Endodermal cell (in vitro differentiated cells): ENCODE results near the gene GABRG3. TPM values are rescaled to one million over a fixed set of nuclear protein-coding genes. Genes with fewer than 3 reads are reported as not detected.
"Not testable (repeated sequence)": the region's sequence is repeated elsewhere in the genome, so short reads cannot be mapped to it uniquely, and the experiment has no call there.

ENCODE experiments used
- DNase-seq: peaks from one replicate; pipeline ENCODE4 v3.0.0-alpha.2; 2017
- H3K27ac ChIP-seq: 2 replicates; pipeline ENCODE4 v1.5.1; 2013; ENCODE audit warnings: mild to moderate bottlenecking, low read depth, low read length, moderate library complexity
- H3K27me3 ChIP-seq: 2 replicates; pipeline ENCODE4 v1.6.1; 2013; ENCODE audit warnings: mild to moderate bottlenecking, low read length, moderate library complexity; ENCODE audit not compliant: insufficient read depth, control insufficient read depth, poor library complexity, severe bottlenecking
- H3K36me3 ChIP-seq: 2 replicates; pipeline ENCODE4 v1.7.0; 2013; ENCODE audit warnings: mild to moderate bottlenecking, low read length, moderate library complexity; ENCODE audit not compliant: control insufficient read depth, insufficient read depth
- H3K4me1 ChIP-seq: one replicate; pipeline ENCODE4 v1.7.0; 2013; ENCODE audit warnings: low read length; ENCODE audit not compliant: control insufficient read depth, insufficient read depth
- H3K4me3 ChIP-seq: 2 replicates; pipeline ENCODE4 v1.5.1; 2013; ENCODE audit warnings: mild to moderate bottlenecking, low read length, moderate library complexity
- H3K9ac ChIP-seq: 2 replicates; pipeline ENCODE4 v1.6.1; 2013; ENCODE audit warnings: mild to moderate bottlenecking, low read length, moderate library complexity; ENCODE audit not compliant: poor library complexity, severe bottlenecking; ENCODE audit errors: extremely low read depth
- H3K9me3 ChIP-seq: 2 replicates; pipeline ENCODE4 v1.6.1; 2013; ENCODE audit warnings: mild to moderate bottlenecking, low read length, moderate library complexity; ENCODE audit not compliant: control insufficient read depth
- H3K27ac Mint-ChIP-seq: 2 replicates; pipeline ENCODE4 v1.8.0; 2020; ENCODE audit warnings: mixed read lengths
- H3K27me3 Mint-ChIP-seq: 2 replicates; pipeline ENCODE4 v1.8.0; 2021; ENCODE audit warnings: mild to moderate bottlenecking, mixed read lengths; ENCODE audit not compliant: insufficient read depth
- H3K36me3 Mint-ChIP-seq: 2 replicates; pipeline ENCODE4 v1.8.0; 2020; ENCODE audit warnings: low read depth, mixed read lengths
- H3K4me1 Mint-ChIP-seq: 2 replicates; pipeline ENCODE4 v1.8.0; 2020; ENCODE audit warnings: mixed read lengths
- H3K4me3 Mint-ChIP-seq: 2 replicates; pipeline ENCODE4 v1.8.0; 2020; ENCODE audit warnings: mild to moderate bottlenecking, moderate library complexity, mixed read lengths
- H3K9me3 Mint-ChIP-seq: 2 replicates; pipeline ENCODE4 v1.8.0; 2020; ENCODE audit warnings: mild to moderate bottlenecking, mixed read lengths
- WGBS, 2 experiments: methylation state at CpG; one replicate each; pipeline versions ENCODE4 v1.1.5 to v1.1.7; 2013; ENCODE audit warnings: missing lambda C conversion rate in 2 of 2, mixed read lengths in 1 of 2; ENCODE audit not compliant: insufficient coverage in 1 of 2, insufficient read length in 1 of 2; 5-methylcytosine and 5-hydroxymethylcytosine counted together
- total RNA-seq, 2 donors: library from RNA; stranded (reverse); fragmentation: NEBNext Ultra II Directional in 1 of 2; extraction: Animal tissue kit (Norgen Biotek cat#: 25700) in 1 of 2; gene quantifications; 2 replicates in 1 of 2; 3 replicates in 1 of 2; pipeline ENCODE4 v1.2.1, GENCODE V29; 2021
- TF ChIP-seq, protein P1 (sequence below): fragments of 200-600 bp; sonication (generic); conservative IDR thresholded peaks from 2 replicates; pipeline ENCODE4 v1.5.0; 2021; ENCODE audit warnings: antibody characterized with exemption, mild to moderate bottlenecking

GABRG3 gene
- total RNA-seq, 2 donors from 2014 or later, result 0.48 to 0.84 TPM

GRCh38 chr15:26983822-26984221 is 12.8 kb downstream of the GABRG3 start:
- no peak overlapping the region for H3K4me3 ChIP-seq
- H3K36me3 ChIP-seq, result no peaks in the 10 kb centered on the region
- Mint-ChIP-seq H3K27ac (no peak overlapping the region), H3K27me3 (no peaks in the 10 kb centered on the region), H3K36me3 (no peaks in the 10 kb centered on the region), H3K4me1 (no peaks in the 10 kb centered on the region), H3K4me3 (no peak overlapping the region), H3K9me3 (no peaks in the 10 kb centered on the region)
- no peaks in the 10 kb centered on the region for H3K27me3 ChIP-seq
- TF ChIP-seq, protein P1, sequence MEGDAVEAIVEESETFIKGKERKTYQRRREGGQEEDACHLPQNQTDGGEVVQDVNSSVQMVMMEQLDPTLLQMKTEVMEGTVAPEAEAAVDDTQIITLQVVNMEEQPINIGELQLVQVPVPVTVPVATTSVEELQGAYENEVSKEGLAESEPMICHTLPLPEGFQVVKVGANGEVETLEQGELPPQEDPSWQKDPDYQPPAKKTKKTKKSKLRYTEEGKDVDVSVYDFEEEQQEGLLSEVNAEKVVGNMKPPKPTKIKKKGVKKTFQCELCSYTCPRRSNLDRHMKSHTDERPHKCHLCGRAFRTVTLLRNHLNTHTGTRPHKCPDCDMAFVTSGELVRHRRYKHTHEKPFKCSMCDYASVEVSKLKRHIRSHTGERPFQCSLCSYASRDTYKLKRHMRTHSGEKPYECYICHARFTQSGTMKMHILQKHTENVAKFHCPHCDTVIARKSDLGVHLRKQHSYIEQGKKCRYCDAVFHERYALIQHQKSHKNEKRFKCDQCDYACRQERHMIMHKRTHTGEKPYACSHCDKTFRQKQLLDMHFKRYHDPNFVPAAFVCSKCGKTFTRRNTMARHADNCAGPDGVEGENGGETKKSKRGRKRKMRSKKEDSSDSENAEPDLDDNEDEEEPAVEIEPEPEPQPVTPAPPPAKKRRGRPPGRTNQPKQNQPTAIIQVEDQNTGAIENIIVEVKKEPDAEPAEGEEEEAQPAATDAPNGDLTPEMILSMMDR, result peak; percentile 69
- peak; percentile 77 for DNase-seq
- no peak overlapping the region for H3K27ac ChIP-seq
- H3K9ac ChIP-seq, result no peak overlapping the region
- H3K4me1 ChIP-seq, result no peaks in the 10 kb centered on the region
- H3K9me3 ChIP-seq, result no peaks in the 10 kb centered on the region
- 87 to 89% methylated on average over 2 to 8 of the region's 8 CpGs for WGBS, 2 experiments

- Histone ChIP-seq H3K9ac (no peak overlapping the region), H3K36me3 (no peaks in the 10 kb centered on the region), H3K9me3 (no peaks in the 10 kb centered on the region), H3K4me1 (no peaks in the 10 kb centered on the region), H3K4me3 (no peak overlapping the region), H3K27me3 (no peaks in the 10 kb centered on the region), H3K27ac (no peak overlapping the region)
- DNase-seq, result no peak
- Mint-ChIP-seq H3K27ac (no peak overlapping the region), H3K4me3 (no peak overlapping the region), H3K27me3 (no peaks in the 10 kb centered on the region), H3K4me1 (no peaks in the 10 kb centered on the region), H3K36me3 (no peaks in the 10 kb centered on the region), H3K9me3 (no peaks in the 10 kb centered on the region)
- WGBS, 2 experiments, result 88 to 100% methylated on average over 1 to 4 of the region's 4 CpGs
- TF ChIP-seq, protein P1, result no peak
Measured at GRCh38 chr15:26985050-26985449, 14.1 kb downstream of the GABRG3 start.

DNA sequence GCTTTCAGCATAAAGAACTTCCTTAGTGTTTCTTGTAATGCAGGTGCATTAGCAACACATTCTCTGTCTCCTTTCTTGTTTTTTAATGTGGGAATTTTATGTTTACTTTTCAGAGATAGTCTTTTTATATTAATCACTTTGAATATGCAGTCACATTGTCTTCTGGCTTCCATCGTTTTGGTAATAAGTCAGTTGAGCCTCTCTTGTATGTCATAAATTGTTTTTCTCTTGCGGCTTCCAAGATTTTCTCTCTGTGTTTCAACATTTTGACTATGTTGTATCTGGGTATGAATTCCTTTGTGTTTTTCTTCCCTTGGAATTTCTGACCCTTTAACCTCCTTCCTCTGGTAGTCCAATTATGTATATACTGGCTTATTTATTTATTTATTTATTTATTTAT is 25.3 kb downstream of the GABRG3 start:
- no peak overlapping the region for H3K9ac ChIP-seq
- WGBS, 2 experiments, result 92% methylated on average over 2 of the region's 2 CpGs; no CpG with 5 or more reads in 1 of the 2 experiments
- no peaks in the 10 kb centered on the region for H3K36me3 ChIP-seq
- TF ChIP-seq, protein P1, result no peak
- no peaks in the 10 kb centered on the region for H3K9me3 ChIP-seq
- Mint-ChIP-seq H3K27me3 (no peaks in the 10 kb centered on the region), H3K4me1 (no peaks in the 10 kb centered on the region), H3K27ac (no peak overlapping the region), H3K4me3 (no peak overlapping the region), H3K36me3 (no peaks in the 10 kb centered on the region), H3K9me3 (peaks cover 10% of the 10 kb centered on the region)
- no peak overlapping the region for H3K4me3 ChIP-seq
- no peak for DNase-seq
- no peaks in the 10 kb centered on the region for H3K4me1 ChIP-seq
- no peaks in the 10 kb centered on the region for H3K27me3 ChIP-seq
- H3K27ac ChIP-seq, result no peak overlapping the region

GRCh38 chr15:27003003-27003402 is 32.0 kb downstream of the GABRG3 start:
- not testable (repeated sequence) for H3K9me3 Mint-ChIP-seq, H3K9ac ChIP-seq, H3K27me3 ChIP-seq, H3K27ac Mint-ChIP-seq, H3K27ac ChIP-seq, H3K9me3 ChIP-seq, H3K4me1 ChIP-seq, DNase-seq, H3K36me3 Mint-ChIP-seq, H3K27me3 Mint-ChIP-seq, H3K4me3 ChIP-seq, H3K4me1 Mint-ChIP-seq, H3K4me3 Mint-ChIP-seq, H3K36me3 ChIP-seq
- WGBS, 2 experiments, result no CpG with 5 or more reads among the region's 4 CpGs

- H3K27ac Mint-ChIP-seq, H3K4me3 ChIP-seq, H3K9me3 ChIP-seq, H3K36me3 Mint-ChIP-seq, H3K27me3 Mint-ChIP-seq, H3K4me1 ChIP-seq, DNase-seq, H3K4me3 Mint-ChIP-seq, H3K36me3 ChIP-seq, H3K9me3 Mint-ChIP-seq, H3K27ac ChIP-seq, H3K9ac ChIP-seq, H3K27me3 ChIP-seq, H3K4me1 Mint-ChIP-seq: not testable (repeated sequence)
- 91% methylated on average over 23 of the region's 24 CpGs; no CpG with 5 or more reads in 1 of the 2 experiments for WGBS, 2 experiments
Measured at GRCh38 chr15:27004226-27004625, 33.2 kb downstream of the GABRG3 start.
